GM20431 (cell line): ENCODE measurements around the gene MYO9B.

ENCODE experiments used
- in situ Hi-C: fragments of 300-500 bp; cut with MseI, MboI; formaldehyde crosslinking; loops from one replicate; pipeline ENCODE4 v1.15.0; 2020; ENCODE audit warnings: low sequenced_read_pairs; ENCODE audit not compliant: unreplicated experiment

The MYO9B gene

DNA sequence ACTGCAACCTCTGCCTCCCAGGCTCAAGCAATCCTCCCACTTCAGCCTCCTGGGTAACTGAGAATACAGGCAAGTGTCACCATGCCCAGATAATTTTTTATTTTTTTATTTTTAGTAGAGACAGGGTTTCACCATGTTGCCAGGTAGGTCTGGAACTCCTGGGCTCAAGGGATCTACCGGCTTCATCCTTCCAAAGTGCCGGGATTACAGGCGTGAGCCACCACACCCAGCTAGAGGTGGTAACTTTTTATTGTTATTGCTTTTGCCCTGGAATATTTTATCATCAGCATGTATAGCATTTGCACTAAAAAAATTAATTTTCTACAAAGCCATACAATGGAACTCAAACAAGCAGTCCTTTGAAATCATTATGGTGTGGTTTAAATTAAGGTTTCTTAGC, 14.4 kb upstream of the MYO9B start:
- in situ Hi-C loops, result no loop called here

DNA sequence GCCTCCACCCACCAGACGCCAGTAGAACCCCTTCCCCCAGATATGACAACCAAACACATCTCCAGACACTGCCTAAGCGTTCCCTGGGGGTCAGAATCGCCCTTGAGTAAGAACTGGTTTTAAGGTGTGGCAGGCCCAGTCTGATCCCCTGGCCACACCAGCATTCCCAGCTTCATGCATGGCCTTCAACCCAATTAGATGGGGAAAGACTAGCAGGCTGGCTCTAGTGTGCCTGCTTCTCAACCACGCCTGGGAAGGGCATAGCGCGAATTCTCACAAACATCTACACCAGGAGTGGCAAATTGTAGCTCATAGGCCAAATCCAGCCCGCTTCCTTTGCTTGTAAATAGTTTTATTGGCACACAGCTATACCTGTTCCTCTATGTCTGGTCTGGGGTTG, 13.9 kb upstream of the MYO9B start:
- in situ Hi-C loops, result no loop called here

DNA sequence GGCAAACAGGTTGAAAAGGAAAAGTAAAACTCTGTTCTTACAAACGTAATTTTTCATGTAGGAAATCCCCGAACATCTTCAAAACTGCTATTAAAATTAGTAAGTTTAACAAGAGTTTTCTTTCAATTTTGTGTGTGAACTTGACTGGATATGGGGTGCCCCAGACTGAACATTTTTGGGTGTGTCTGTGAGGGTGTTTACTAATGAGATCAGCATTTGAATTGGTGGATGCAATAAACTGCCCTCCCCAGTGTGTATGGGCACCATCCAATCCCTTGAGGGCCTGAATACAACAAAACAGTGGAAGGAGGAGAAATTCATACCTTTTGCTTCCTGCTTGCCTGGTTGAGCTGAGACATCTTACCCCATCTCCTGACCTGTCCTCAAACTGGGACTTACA, 12.1 kb upstream of the MYO9B start:
- in situ Hi-C loops, result no loop called here

DNA sequence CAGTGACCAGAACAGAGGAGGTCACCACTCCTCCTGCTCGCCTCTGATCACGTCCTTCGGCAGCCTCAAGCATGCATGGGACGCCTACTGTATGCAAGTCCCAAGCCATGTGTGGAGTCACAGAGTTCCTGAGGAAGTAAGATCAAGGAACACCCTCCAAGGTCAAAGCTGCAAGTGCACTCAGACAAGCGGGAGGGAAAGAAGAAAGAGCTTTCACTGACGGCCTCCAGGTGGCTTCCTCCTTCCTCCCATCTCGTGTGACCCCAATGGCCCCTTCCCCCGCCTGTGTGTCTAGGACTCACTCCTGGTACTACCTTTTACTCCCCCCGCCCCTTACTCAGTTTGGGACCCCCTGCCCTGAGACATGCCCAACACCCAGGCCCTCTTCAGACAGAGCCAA, 6.4 kb upstream of the MYO9B start:
- in situ Hi-C loops, result no loop called here

DNA sequence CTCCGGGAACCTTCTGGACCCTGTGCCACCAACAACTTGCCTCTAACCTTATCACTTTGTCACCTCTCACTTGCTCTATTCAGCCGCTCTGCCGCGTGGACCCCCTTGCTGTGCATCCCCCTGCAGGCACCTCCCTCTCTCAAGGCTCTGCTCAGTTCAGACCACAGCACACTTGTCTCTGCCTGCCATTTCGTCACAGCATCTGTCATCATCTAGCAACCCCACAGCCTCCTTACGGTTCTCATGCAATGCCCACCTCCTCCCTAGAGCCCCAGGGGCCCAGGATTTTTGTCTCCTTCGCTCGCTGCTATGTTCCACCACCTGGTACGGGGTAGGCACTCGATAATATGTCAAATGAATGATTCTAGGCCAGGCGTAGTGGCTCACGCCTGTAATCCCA, 5.2 kb upstream of the MYO9B start:
- in situ Hi-C loops, result no loop called here

DNA sequence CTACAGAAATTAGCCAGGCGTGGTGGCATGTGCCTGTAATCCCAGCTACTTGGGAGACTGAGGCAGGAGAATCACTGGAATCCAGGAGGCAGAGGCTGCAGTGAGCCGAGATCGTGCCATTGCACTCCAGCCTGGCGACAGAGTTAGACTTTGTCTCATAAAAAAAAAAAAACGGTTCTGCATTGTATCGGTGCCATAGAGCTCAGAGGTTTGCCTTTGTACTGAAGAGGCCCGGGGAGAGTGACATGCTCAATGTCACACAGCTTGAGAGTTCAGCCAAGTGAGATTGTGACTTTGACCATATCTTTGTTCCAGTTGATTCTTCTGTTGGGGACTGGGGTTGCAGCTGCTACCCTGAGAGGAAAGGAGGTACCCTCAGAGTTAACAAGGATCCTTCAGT, 4.7 kb upstream of the MYO9B start:
- in situ Hi-C loops, result no loop called here

DNA sequence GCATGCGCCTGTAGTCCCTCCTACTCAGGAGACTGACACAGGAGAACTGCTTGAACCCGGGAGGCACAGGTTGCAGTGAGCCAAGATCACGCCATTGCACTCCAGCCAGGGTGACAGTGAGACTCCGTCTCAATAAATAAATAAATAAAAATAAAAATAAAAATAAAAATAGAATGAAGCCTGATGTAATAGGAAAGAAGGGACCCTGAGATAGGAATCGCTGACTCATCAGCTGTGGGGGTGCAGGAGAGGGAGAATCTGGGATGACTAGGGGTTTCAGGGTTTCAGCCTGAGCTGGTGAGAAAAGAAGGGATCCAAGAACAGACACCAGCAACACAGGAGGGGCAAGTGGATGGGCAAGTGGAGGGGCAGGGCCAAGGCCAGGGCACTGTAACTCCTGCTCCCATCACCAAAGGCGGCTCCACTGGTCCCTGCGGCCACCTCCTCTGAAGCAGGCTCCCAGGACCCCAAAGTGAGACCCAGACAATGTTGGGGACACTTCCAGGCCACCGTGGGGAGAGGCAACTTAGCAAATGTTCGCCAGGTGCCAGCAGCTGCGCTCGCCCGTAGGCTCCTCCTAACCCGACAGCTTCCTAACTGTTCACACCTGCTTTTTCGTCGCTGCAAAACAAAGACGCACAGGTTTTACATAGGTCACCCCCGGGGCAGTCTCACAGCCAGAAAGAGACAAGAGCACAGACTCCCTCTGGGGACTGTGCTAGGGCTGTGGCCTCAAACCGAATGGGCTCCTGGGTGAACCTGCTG, 1.5 kb upstream of the MYO9B start:
- in situ Hi-C loops, result no loop called here

DNA sequence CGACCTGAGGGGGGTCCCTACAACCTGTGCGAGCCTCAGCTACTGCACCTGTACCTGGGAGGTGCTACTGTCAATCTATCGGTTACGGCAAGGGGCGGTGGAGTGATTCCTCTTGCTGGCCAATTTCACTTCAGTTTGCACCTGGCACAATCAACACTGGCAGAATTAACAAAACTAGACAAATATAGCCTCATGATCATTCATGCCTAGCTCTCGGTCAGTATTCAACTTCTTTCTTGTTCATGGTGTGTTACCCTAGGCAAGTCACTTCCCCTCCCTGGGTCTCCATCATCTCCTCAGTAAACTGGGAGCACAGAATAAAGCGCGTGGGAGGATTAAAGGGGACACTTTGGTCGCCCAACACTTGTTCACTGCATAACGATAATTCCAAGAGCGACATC, 943 bp upstream of the MYO9B start:
- in situ Hi-C loops, result no loop called here

DNA sequence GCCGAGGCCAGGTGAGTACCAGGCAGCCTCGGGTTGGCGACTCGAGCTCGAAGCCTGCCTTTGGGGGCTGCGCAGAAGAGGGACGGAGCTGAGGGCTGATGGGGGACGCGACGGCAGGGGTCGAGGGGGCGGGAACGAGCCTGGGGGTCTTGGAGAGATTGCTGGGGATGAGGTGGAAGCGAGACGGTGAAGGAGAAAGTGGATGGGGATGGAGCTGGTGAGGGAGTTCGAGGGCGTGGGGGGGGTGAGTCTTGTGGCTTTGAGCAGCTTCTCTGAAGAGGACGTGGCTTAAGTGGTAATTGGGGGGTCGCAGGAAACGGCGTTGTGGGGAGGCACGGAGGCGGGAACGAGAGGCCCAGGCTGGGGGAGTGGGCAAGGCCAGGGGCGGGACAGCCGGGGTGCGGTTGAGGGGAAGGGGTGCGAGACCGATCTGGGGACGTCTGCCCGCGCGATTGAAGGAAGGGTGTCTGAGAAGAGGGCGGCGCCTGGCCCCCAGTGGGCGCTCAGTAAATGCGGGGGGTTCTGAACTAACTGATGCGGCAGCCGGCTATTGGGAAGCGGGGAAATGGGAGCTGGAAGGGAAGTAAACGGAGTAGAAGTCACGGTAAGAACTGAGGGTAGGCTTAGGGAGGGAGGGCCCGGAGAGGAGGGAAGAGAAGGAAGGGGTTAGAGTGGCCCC, 426 bp downstream of the MYO9B start:
- in situ Hi-C loops, result no loop called here

DNA sequence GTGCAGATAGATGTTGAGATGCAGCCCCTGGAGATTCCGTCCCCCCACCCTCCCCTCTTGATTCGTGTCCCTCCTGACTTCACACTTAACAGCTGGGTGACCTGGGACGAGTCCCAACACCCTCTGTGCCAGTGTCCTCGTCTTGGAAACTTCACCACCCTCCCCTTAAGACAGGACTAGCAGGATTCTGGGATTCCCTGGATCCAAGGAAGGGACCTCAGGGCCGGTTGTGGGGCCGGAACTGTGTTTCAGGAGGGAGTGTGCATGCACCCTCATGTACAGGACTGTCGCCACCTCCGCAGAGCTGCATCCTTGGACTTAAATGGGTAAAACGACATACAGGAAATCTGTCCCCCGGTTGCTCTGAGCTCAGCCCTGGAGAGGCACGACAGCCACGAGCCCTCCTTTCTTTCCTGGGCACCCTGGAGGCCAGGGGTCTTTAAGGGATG, 990 bp downstream of the MYO9B start:
- in situ Hi-C loops, result no loop called here

DNA sequence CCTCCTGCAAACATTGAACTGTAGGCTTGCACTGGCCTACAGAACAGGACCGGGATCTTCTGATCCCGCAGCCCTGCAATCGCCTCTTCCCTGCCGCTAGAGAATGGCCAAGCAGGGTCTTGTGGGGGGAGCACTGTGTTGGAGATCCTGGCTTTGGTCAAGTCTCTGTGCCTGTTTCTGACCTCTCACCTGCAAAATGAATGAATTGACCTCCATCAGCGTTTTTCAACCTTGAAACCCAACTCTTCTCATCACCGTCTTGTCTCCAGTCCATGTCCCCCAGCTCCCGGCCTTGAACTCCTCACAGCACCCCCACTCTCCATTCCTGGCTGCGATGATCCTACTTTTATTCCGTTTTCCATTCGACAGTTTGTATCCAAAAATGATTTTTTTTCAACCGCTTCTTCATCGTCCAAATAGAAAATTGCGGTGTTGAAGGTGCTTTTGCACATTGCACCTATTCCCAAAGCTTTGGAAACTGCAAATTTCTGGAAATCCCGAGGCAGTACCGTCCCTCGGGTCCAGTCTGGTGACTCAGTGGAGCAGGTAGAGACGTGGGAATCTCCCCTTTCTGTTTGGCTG, 2.0 kb downstream of the MYO9B start:
- in situ Hi-C loops, result no loop called here

DNA sequence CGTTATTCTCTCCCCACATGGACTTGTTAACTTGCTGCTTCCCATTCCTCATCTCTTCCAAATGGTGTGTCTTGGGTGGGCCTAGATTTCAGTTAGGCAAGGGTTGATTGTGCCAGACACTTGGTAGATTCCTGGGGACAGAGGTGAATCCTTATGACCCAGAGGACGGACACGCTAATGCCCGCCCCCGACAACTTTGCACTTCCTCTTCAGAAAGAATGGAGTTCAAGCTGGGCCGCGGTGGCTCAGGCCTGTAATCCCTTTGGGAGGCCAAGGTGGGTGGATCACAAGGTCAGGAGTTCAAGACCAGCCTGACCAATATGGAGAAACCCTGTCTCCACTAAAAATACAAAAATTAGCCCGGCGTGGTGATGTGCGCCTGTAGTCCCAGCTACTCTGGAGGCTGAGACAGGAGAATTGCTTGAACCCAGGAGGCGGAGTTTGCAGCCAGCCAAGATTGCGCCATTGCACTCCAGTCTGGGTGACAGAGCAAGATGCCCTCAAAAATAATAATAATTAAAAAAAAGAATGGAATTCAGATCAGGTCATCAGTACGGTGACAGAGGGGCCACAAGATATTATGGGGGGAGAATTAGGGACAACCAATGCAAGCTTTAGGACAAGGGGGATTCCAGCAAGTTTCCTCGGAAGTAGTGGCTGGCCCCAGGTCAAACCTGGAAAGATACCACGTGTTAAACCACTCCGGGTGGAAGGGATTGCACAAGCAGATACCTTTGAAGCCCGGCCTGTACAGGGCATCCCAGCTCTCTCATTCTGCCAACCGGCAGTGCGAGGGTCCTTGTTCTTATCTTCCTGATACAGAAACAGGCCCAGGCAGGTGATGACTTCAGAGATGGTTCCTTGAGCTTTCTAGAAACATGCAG, 2.7 kb downstream of the MYO9B start:
- in situ Hi-C loops, result no loop called here

DNA sequence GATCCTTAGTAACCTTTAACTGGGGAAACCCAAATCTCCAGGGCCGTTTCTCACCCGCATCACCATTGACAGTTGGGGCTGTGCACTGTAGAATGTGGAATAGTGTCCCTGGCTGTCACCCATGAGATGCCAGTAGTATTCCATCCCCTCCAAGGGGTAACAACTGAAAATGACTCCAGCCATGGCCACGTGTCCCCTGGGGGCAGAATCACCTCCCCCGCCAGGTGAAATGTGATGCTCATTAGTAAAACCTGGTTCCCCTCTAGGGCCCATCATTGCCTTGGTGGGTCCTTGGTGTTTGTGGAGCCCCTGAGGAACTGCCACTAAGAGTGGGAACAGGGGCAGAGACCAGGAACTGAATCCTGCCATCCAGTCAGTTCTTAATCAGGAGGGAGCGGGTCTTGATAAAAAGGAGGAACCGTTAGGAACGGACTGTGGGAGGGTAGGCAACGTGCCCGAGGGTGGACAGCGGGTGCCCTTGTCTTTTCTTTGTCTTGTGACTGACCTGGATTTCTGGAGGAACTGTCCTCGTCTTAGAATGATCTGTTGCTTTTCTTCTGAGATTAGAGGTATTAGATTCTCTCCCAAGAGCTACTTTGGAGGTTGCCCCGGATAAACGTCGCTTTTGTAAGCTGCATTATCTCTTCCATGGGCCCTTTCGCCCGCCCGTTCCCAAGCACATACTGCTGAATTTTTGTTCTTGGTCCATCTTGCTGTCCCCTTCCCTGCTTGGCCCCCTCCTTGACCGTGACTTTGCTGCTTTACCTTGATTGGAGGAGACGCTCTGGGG, 3.5 kb downstream of the MYO9B start:
- in situ Hi-C loops, result no loop called here

DNA sequence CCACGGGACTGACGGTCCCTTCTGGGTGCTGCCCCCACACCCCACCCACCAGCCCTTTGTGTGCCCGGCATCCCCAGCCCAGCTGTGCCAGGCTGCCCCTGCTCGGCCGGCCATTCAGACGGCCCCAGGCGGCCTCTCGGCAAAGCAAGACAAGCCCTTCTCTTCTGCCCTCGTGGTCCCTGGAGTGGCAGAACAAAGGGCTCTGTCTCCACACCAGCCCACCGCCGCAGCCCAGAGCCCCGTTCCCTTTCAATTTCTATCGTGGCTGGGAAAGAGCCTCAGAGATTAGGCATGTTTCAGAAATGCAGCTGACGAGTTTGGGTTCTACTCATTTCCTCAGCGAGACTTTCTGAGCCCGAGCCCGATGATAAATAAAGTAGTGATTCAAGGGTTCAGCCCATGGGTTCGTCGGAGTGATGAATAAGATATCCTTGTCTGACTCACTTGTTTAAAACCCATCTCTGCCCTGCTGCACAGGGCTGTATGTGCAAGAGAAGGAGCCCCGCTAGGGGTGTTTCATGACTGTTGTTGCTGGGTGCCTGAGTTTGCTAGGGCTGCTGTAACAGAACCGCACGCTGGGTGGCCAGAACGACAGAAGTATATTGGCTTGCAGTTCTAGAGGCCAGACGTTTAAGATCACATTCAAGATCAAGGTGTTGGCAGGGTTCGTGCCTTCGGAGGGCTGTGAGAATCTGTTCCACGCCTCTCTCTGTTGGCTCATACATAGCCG, 4.3 kb downstream of the MYO9B start:
- in situ Hi-C loops, result no loop called here

DNA sequence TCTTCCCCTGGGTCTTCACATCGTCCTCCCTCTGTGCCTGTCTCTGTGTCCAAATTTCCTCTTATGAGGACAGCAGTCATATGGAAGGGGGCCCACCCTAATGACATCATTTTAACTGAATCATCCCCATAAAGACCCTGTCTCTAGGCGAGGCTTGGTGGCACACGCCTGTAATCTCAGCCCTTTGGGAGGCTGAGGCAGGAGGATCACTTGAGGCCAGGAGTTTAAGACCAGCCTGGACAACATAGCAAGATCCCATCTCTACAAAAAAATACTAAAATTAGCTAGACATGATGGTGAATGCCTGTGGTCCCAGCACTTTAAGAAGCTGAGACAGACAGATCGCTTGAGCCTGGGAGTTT, 4.8 kb downstream of the MYO9B start:
- in situ Hi-C loops, result no loop called here

DNA sequence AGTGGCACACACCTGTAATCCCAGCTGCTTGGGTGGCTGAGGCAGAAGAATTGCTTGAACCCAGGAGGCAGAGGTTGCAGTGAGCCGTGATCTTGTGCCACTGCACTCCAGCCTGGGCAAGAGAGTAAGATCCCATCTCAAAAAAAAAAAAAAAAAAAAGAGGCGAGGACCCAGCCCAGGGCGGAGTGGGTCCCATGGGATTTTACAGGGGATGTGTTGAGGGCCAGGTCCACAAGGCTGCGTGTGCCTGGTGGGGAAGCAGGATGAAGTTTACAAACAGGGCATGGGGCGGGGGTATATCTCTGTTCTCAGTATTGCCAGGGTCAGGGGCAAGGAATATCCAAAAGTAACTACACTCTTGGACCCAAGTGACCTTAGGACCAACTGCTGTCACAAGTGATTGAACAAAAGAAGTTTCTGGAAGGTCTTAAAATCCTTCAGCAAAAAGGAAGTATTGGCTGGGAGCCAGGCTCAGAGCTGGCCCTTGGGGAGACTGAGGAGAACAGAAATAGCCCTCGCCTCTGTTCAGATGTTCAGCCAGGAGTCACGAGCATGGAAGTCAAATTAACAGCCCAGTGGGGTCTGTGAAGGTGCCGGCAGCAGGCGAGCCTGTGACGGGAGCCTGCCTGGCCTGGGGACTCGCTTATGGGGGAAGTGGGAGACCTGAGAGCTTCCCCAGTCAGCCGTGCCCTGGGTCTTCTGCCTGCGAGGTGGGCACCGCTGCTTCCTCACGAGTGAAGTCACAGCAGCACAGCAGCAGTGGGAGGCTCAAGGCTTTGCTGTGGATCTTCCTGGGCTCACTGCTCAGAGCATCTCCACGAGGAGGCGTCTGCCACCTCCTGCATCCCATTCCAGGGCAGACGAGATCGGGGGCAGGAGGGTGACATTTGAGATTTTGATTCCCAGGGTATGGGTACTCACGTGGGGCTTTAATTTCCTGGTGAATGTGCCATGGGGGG, 6.4 kb downstream of the MYO9B start:
- in situ Hi-C loops, result no loop called here

DNA sequence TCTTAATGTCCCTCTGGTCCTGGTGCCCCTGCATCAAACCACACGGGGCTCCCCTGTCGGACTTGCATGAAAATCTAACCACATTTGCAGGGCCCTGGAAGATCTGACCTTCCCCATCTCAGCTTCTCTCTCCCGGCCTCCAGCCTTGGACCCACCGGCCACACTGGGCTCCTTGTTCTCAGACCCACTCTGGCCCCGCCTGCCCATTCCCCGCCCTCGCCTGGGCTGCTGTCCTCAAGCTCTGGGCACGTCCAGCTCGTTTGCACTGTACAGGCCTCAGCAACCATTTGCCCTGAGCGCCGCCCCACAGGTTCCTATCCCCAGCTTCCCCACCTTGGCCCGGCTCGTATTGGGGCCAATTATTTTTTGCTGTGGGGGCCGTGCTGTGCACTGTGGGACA, 10.5 kb downstream of the MYO9B start:
- in situ Hi-C loops, result no loop called here

DNA sequence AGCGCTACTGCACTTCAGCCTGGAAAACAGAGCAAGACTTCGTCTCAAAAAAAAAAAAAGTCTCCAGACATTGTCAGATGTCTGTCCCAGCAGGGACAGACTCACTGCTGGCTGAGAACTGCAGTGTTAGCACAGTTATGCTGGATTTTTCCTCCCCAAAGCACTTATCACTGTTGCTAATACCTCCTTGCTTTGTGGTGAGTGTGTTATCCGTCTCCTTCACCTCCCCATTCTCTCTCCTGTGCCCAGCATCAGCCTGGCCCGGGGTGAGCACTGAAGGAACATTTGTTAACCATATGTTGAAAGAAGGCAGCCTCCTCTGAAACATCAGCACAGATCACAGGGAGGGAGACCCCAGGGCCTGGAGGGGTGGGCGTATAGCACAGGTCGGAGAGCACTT, 11.3 kb downstream of the MYO9B start:
- in situ Hi-C loops, result no loop called here
